Glutamatergic neuron (in vitro differentiated cells): ENCODE measurements around the gene ZNF735. TPM values are rescaled to one million over a fixed set of nuclear protein-coding genes. Genes with fewer than 3 reads are reported as not detected.

Source experiments
- DNase-seq: peaks from one replicate; pipeline ENCODE4 v3.0.0; 2022
- H3K27ac Mint-ChIP-seq: one replicate; pipeline ENCODE4 v1.8.0; 2020; ENCODE audit warnings: mild to moderate bottlenecking, mixed read lengths, inconsistent platforms; ENCODE audit not compliant: unreplicated experiment
- H3K27me3 Mint-ChIP-seq: one replicate; pipeline ENCODE4 v1.8.0; 2020; ENCODE audit warnings: mild to moderate bottlenecking, moderate library complexity, mixed read lengths, inconsistent platforms; ENCODE audit not compliant: unreplicated experiment
- H3K36me3 Mint-ChIP-seq: one replicate; pipeline ENCODE4 v1.8.0; 2020; ENCODE audit warnings: mild to moderate bottlenecking, mixed read lengths, inconsistent platforms; ENCODE audit not compliant: unreplicated experiment
- H3K4me1 Mint-ChIP-seq: one replicate; pipeline ENCODE4 v1.8.0; 2020; ENCODE audit warnings: mild to moderate bottlenecking, low read depth, mixed read lengths, inconsistent platforms; ENCODE audit not compliant: unreplicated experiment
- H3K4me3 Mint-ChIP-seq: one replicate; pipeline ENCODE4 v1.8.0; 2020; ENCODE audit warnings: mild to moderate bottlenecking, mixed read lengths, inconsistent platforms; ENCODE audit not compliant: unreplicated experiment
- H3K9me3 Mint-ChIP-seq: one replicate; pipeline ENCODE4 v1.8.0; 2020; ENCODE audit warnings: mild to moderate bottlenecking, moderate library complexity, mixed read lengths, inconsistent platforms; ENCODE audit not compliant: unreplicated experiment
- CTCF ChIP-seq: fragments of 200-600 bp; sonication (generic); IDR thresholded peaks from one replicate; pipeline ENCODE4 v1.5.0; 2021; ENCODE audit not compliant: partially characterized antibody, unreplicated experiment
- total RNA-seq: library from RNA; stranded (reverse); fragmentation: NEBNext Ultra II Directional; extraction: Animal tissue kit (Norgen Biotek cat#: 25700); gene quantifications from one replicate; pipeline ENCODE4 v1.2.1, GENCODE V29; 2021; ENCODE audit not compliant: unreplicated experiment

ZNF735 gene
- total RNA-seq, 1 donor from 2014 or later, result not detected

- no peak for DNase-seq
- no peak overlapping the region for H3K27ac Mint-ChIP-seq
- no peak overlapping the region for H3K4me3 Mint-ChIP-seq
- H3K36me3 Mint-ChIP-seq, result no peaks in the 10 kb centered on the region
- peaks cover 2% of the 10 kb centered on the region for H3K27me3 Mint-ChIP-seq
- TF ChIP-seq CTCF, result no peak
- H3K4me1 Mint-ChIP-seq, result no peaks in the 10 kb centered on the region
- H3K9me3 Mint-ChIP-seq, result peaks cover 16% of the 10 kb centered on the region
Observed at GRCh38 chr7:64181586-64181985, 25.4 kb upstream of the ZNF735 start.

- no peak for DNase-seq
- peaks cover 2% of the 10 kb centered on the region for H3K27me3 Mint-ChIP-seq
- no peak overlapping the region for H3K4me3 Mint-ChIP-seq
- H3K4me1 Mint-ChIP-seq, result no peaks in the 10 kb centered on the region
- peaks cover 16% of the 10 kb centered on the region for H3K9me3 Mint-ChIP-seq
- no peaks in the 10 kb centered on the region for H3K36me3 Mint-ChIP-seq
- H3K27ac Mint-ChIP-seq, result no peak overlapping the region
- no peak for TF ChIP-seq CTCF
Observed at GRCh38 chr7:64182036-64182790, 24.8 kb upstream of the ZNF735 start.

- Mint-ChIP-seq H3K27ac (no peak overlapping the region), H3K4me1 (no peaks in the 10 kb centered on the region), H3K27me3 (peaks cover 2% of the 10 kb centered on the region), H3K9me3 (peaks cover 16% of the 10 kb centered on the region), H3K36me3 (no peaks in the 10 kb centered on the region), H3K4me3 (no peak overlapping the region)
- peak; percentile 42 for TF ChIP-seq CTCF
- no peak for DNase-seq
Observed at GRCh38 chr7:64183126-64183742, 23.8 kb upstream of the ZNF735 start.

- H3K4me1 Mint-ChIP-seq, result no peaks in the 10 kb centered on the region
- H3K4me3 Mint-ChIP-seq, result no peak overlapping the region
- peaks cover 2% of the 10 kb centered on the region for H3K27me3 Mint-ChIP-seq
- no peaks in the 10 kb centered on the region for H3K36me3 Mint-ChIP-seq
- no peak for DNase-seq
- peaks cover 16% of the 10 kb centered on the region for H3K9me3 Mint-ChIP-seq
- TF ChIP-seq CTCF, result no peak
- no peak overlapping the region for H3K27ac Mint-ChIP-seq
Observed at GRCh38 chr7:64183827-64184372, 23.1 kb upstream of the ZNF735 start.

- no peak overlapping the region for H3K27ac Mint-ChIP-seq
- H3K27me3 Mint-ChIP-seq, result peaks cover 2% of the 10 kb centered on the region
- no peak for DNase-seq
- no peaks in the 10 kb centered on the region for H3K36me3 Mint-ChIP-seq
- no peak overlapping the region for H3K4me3 Mint-ChIP-seq
- TF ChIP-seq CTCF, result no peak
- H3K4me1 Mint-ChIP-seq, result no peaks in the 10 kb centered on the region
- H3K9me3 Mint-ChIP-seq, result peaks cover 16% of the 10 kb centered on the region
Observed at GRCh38 chr7:64184376-64184775, 22.6 kb upstream of the ZNF735 start.
